ENCODE measurements around the gene PDGFRA.

DNA sequence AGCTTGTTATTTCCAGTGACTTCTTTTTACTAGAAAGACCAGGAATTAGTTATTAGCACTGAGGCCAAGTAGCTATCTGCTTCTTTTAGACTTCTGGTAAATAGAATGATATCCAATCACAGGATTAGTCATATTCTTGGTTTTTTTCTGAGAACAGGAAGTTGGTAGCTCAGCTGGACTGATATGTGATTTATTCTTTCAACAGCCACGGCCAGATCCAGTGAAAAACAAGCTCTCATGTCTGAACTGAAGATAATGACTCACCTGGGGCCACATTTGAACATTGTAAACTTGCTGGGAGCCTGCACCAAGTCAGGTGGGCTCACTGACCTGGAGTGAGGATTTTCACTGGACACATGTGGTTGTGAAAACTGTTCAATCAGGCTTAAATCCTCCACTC lies 48.6 kb downstream of the PDGFRA start:
- TF ChIP-seq, protein P1, sequence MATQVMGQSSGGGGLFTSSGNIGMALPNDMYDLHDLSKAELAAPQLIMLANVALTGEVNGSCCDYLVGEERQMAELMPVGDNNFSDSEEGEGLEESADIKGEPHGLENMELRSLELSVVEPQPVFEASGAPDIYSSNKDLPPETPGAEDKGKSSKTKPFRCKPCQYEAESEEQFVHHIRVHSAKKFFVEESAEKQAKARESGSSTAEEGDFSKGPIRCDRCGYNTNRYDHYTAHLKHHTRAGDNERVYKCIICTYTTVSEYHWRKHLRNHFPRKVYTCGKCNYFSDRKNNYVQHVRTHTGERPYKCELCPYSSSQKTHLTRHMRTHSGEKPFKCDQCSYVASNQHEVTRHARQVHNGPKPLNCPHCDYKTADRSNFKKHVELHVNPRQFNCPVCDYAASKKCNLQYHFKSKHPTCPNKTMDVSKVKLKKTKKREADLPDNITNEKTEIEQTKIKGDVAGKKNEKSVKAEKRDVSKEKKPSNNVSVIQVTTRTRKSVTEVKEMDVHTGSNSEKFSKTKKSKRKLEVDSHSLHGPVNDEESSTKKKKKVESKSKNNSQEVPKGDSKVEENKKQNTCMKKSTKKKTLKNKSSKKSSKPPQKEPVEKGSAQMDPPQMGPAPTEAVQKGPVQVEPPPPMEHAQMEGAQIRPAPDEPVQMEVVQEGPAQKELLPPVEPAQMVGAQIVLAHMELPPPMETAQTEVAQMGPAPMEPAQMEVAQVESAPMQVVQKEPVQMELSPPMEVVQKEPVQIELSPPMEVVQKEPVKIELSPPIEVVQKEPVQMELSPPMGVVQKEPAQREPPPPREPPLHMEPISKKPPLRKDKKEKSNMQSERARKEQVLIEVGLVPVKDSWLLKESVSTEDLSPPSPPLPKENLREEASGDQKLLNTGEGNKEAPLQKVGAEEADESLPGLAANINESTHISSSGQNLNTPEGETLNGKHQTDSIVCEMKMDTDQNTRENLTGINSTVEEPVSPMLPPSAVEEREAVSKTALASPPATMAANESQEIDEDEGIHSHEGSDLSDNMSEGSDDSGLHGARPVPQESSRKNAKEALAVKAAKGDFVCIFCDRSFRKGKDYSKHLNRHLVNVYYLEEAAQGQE (IDR thresholded peaks at IDR 0.05; ENCODE audit: insufficient read depth in 1 of 2, low read depth in 2 of 2, low read length in 2 of 2), result no peak
- TF ChIP-seq POLR2AphosphoS5 (IDR thresholded peaks at IDR 0.05; ENCODE audit: low read depth, low read length) (no peak), SIN3A (IDR thresholded peaks at IDR 0.05; ENCODE audit: borderline replicate concordance, insufficient read depth, low read length) (no peak)

Data from PFSK-1 (cell line).